K562 (cell line): ENCODE measurements around the gene UFSP1. TPM values are rescaled to one million over a fixed set of nuclear protein-coding genes. Genes with fewer than 3 reads are reported as not detected.

Source experiments
- AFF1 ChIP-seq, 2 experiments: fragments of 450-650 bp; IDR thresholded peaks; 2 replicates each; pipeline ENCODE4 v1.6.1; 2018; ENCODE audit warnings: mild to moderate bottlenecking in 2 of 2, low read depth in 1 of 2; ENCODE audit not compliant: partially characterized antibody in 2 of 2
- CGGBP1 ChIP-seq: fragments of 250-450 bp; sonication (Bioruptor Pico); IDR thresholded peaks from 2 replicates; pipeline ENCODE4 v1.9.0; 2021; ENCODE audit warnings: mild to moderate bottlenecking
- DLX4 ChIP-seq: fragments of 250-450 bp; sonication (Bioruptor Pico); IDR thresholded peaks from 2 replicates; pipeline ENCODE4 v1.6.1; 2021; ENCODE audit warnings: mild to moderate bottlenecking
- ELK3 ChIP-seq: fragments of 450-650 bp; formaldehyde crosslinking; IDR thresholded peaks from 2 replicates; pipeline ENCODE4 v1.4.0; 2020; ENCODE audit warnings: mild to moderate bottlenecking
- ERF ChIP-seq: fragments of 450-650 bp; formaldehyde crosslinking; IDR thresholded peaks from 2 replicates; pipeline ENCODE4 v1.4.0; 2020; ENCODE audit warnings: mild to moderate bottlenecking, mixed read lengths
- GTF2F1 ChIP-seq: IDR thresholded peaks from 2 replicates; pipeline ENCODE4 v1.6.1; 2011; ENCODE audit warnings: low read depth, low read length, improper control_type of control experiment
- HDAC2 ChIP-seq: fragments of 450-650 bp; IDR thresholded peaks from 2 replicates; pipeline ENCODE4 v1.6.1; 2016; ENCODE audit warnings: mild to moderate bottlenecking
- HNRNPL ChIP-seq: fragments of 200-400 bp; formaldehyde crosslinking; IDR thresholded peaks from 2 replicates; pipeline ENCODE4 v1.6.1; 2017; ENCODE audit warnings: low read depth, mild to moderate bottlenecking, low read length
- KLF10 ChIP-seq: fragments of 250-450 bp; sonication (Bioruptor Pico); IDR thresholded peaks from 2 replicates; pipeline ENCODE4 v1.6.1; 2021; ENCODE audit warnings: matching md5 sums
- NCOR1 ChIP-seq: fragments of 450-650 bp; IDR thresholded peaks from 2 replicates; pipeline ENCODE4 v1.6.1; 2016; ENCODE audit warnings: mild to moderate bottlenecking, moderate library complexity
- NONO ChIP-seq, 2 experiments: fragments of 200-400 bp in 1 of 2; fragments of 450-650 bp in 1 of 2; formaldehyde crosslinking in 1 of 2; IDR thresholded peaks; 2 replicates each; pipeline ENCODE4 v1.6.1; 2017; ENCODE audit warnings: low read depth in 2 of 2, mild to moderate bottlenecking in 2 of 2, moderate library complexity in 2 of 2, low read length in 1 of 2
- SREBF1 ChIP-seq: fragments of 150-350 bp; IDR thresholded peaks from 2 replicates; pipeline ENCODE4 v1.6.1; 2014; ENCODE audit warnings: antibody characterized with exemption, low read depth, low read length, borderline replicate concordance
- ZBTB17 ChIP-seq: fragments of 450-650 bp; formaldehyde crosslinking; IDR thresholded peaks from 2 replicates; pipeline ENCODE4 v1.4.0; 2020; ENCODE audit warnings: mild to moderate bottlenecking
- ZMIZ1 ChIP-seq, 2 experiments: fragments of 150-350 bp in 1 of 2; IDR thresholded peaks; 2 replicates each; pipeline ENCODE4 v1.6.1; 2012 to 2016; ENCODE audit warnings: low read depth in 2 of 2, low read length in 2 of 2, mild to moderate bottlenecking in 1 of 2, moderate library complexity in 1 of 2
- ZNF124 ChIP-seq: sonication (generic); formaldehyde crosslinking; IDR thresholded peaks from 2 replicates; pipeline ENCODE4 v1.8.1; 2022; ENCODE audit warnings: missing genetic modification reagents
- ZNF175 ChIP-seq: fragments of 200-800 bp; sonication (Bioruptor generic); IDR thresholded peaks from 2 replicates; pipeline ENCODE4 v1.6.1; 2016; ENCODE audit warnings: low read depth, mild to moderate bottlenecking, missing genetic modification characterization, missing compliant biosample characterization
- ZNF184 ChIP-seq: sonication (generic); formaldehyde crosslinking; IDR thresholded peaks from 2 replicates; pipeline ENCODE4 v1.5.0; 2020; ENCODE audit warnings: missing genetic modification reagents
- polyA plus RNA-seq, 8 experiments: library from polyadenylated mRNA; depleted of rRNA in 4 of 8; stranded (reverse) in 5 of 8; unstranded in 3 of 8; fragments of >200 nt; fragmentation: Nextera tagmentation in 2 of 8; fragmentation: Illumina TruSeq in 1 of 8; extraction: Ambion mirVana in 2 of 8; extraction: Trizol in 1 of 8; gene quantifications; 2 replicates each; pipeline versions ENCODE4 v1.2.1 to v1.2.3, GENCODE V29; 2011 to 2014; ENCODE audit warnings: inconsistent platforms in 1 of 8, missing spikeins in 1 of 8
- total RNA-seq, 7 experiments: library from RNA; depleted of rRNA in 6 of 7; stranded (reverse); fragments of >200 nt in 6 of 7; fragmentation: Illumina TruSeq in 2 of 7; extraction: Trizol in 2 of 7; gene quantifications; 2 replicates each; pipeline versions ENCODE4 v1.2.1 to v1.2.3, GENCODE V29; 2011 to 2021; ENCODE audit warnings: low replicate concordance in 1 of 7

The UFSP1 gene
- total and polyA plus RNA-seq, 9 of the 15 experiments (the other 6 are each of a cell fraction or from before 2014, with no cell fraction given): 0.50 to 18.8 (median 2.1) TPM

GRCh38 chr7:100874577-100875355 is 14.7 kb downstream of the UFSP1 start, which contains the start of gene SRRT (continued):
- TF ChIP-seq ZMIZ1 (IDR thresholded peaks at IDR 0.05; ENCODE audit: low read depth in 2 of 2, low read length in 2 of 2): peak; percentile 0 to 54; a peak in 2 of 4 replicates
- TF ChIP-seq HNRNPL: peak; percentile 55; the same call in 1 of the 2 replicates
- 0 out of 2 replicates have a peak, but pooled peaks have one; percentile 47 for TF ChIP-seq ELK3
- TF ChIP-seq AFF1 (IDR thresholded peaks at IDR 0.05; ENCODE audit: low read depth in 1 of 2, partially characterized antibody in 2 of 2): peak; percentile 55 to 87
- TF ChIP-seq NONO (IDR thresholded peaks at IDR 0.05; ENCODE audit: low read depth in 2 of 2, low read length in 1 of 2): peak in 1 of 2 experiments; percentile 56; a peak in 2 of 4 replicates
- no peak for TF ChIP-seq KLF10 (CRISPR knock-in tag)
- TF ChIP-seq ERF (CRISPR knock-in tag): peak; percentile 91; the same call in 1 of the 2 replicates
- TF ChIP-seq ZBTB17: peak; percentile 87
- no peak for TF ChIP-seq ZNF184 (CRISPR knock-in tag)
- no peak; the same call in 1 of the 2 replicates for TF ChIP-seq NCOR1
- no peak for TF ChIP-seq SREBF1
- TF ChIP-seq CGGBP1 (CRISPR knock-in tag): peak; percentile 71; the same call in 1 of the 2 replicates
- TF ChIP-seq DLX4: no peak
- TF ChIP-seq ZNF124 (CRISPR knock-in tag): no peak
- peak; percentile 88 for TF ChIP-seq ZNF175 (CRISPR knock-in tag)
- TF ChIP-seq GTF2F1: no peak; the same call in 1 of the 2 replicates
- TF ChIP-seq HDAC2: peak; percentile 46; the same call in 1 of the 2 replicates
